Endothelial cell (in vitro differentiated cells): ENCODE data around the gene XCL2. TPM values are rescaled to one million over a fixed set of nuclear protein-coding genes. Genes with fewer than 3 reads are reported as not detected.

Source experiments
- DNase-seq: peaks from one replicate; pipeline ENCODE4 v3.0.0; 2021; ENCODE audit warnings: low spot score
- H3K27ac Mint-ChIP-seq: one replicate; pipeline ENCODE4 v1.8.0; 2021; ENCODE audit warnings: mixed read lengths, inconsistent platforms; ENCODE audit not compliant: unreplicated experiment
- H3K27me3 Mint-ChIP-seq: one replicate; pipeline ENCODE4 v1.8.0; 2021; ENCODE audit warnings: mild to moderate bottlenecking, moderate library complexity, mixed read lengths, inconsistent platforms; ENCODE audit not compliant: unreplicated experiment
- H3K36me3 Mint-ChIP-seq: one replicate; pipeline ENCODE4 v1.8.0; 2021; ENCODE audit warnings: mild to moderate bottlenecking, low read depth, mixed read lengths, inconsistent platforms; ENCODE audit not compliant: unreplicated experiment
- H3K4me1 Mint-ChIP-seq: one replicate; pipeline ENCODE4 v1.8.0; 2021; ENCODE audit warnings: mild to moderate bottlenecking, mixed read lengths, inconsistent platforms; ENCODE audit not compliant: unreplicated experiment
- H3K4me3 Mint-ChIP-seq: one replicate; pipeline ENCODE4 v1.8.0; 2021; ENCODE audit warnings: mild to moderate bottlenecking, mixed read lengths, inconsistent platforms; ENCODE audit not compliant: unreplicated experiment
- H3K9me3 Mint-ChIP-seq: one replicate; pipeline ENCODE4 v1.8.0; 2021; ENCODE audit warnings: mixed read lengths, inconsistent platforms; ENCODE audit not compliant: unreplicated experiment
- total RNA-seq: library from RNA; stranded (reverse); fragmentation: NEBNext Ultra II Directional; extraction: Animal tissue kit (Norgen Biotek cat#: 25700); gene quantifications from one replicate; pipeline ENCODE4 v1.2.1, GENCODE V29; 2021; ENCODE audit not compliant: unreplicated experiment
- TF ChIP-seq, protein P1 (sequence below): fragments of 200-600 bp; sonication (generic); IDR thresholded peaks from one replicate; pipeline ENCODE4 v1.5.0; 2021; ENCODE audit warnings: antibody characterized with exemption; ENCODE audit not compliant: unreplicated experiment

Gene XCL2
- total RNA-seq, 1 donor from 2014 or later = not detected

DNA sequence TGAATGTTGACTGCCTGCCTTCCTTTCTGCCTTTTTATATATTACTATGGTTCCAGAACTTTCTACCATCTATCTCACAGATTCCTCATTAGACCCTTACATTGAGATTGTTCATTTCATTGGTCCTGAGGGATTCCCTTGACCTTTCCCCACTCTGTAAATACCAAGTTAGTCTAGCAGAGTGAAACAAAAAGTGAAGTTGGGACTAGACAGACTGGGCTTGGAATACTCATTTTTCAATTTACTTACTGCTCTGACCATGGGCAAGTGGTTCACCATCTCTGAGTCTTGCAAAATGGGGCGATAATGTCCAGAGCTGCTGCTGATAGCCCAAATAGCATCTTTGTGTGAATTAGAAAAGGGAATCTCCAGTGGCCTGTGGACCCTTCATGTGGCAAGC, 38.8 kb downstream of the XCL2 start:
- no peaks in the 10 kb centered on the region for H3K36me3 Mint-ChIP-seq
- no peaks in the 10 kb centered on the region for H3K4me1 Mint-ChIP-seq
- no peak overlapping the region for H3K27ac Mint-ChIP-seq
- H3K9me3 Mint-ChIP-seq = no peaks in the 10 kb centered on the region
- H3K27me3 Mint-ChIP-seq = no peaks in the 10 kb centered on the region
- H3K4me3 Mint-ChIP-seq = no peak overlapping the region
- no peak for DNase-seq
- TF ChIP-seq, protein P1, sequence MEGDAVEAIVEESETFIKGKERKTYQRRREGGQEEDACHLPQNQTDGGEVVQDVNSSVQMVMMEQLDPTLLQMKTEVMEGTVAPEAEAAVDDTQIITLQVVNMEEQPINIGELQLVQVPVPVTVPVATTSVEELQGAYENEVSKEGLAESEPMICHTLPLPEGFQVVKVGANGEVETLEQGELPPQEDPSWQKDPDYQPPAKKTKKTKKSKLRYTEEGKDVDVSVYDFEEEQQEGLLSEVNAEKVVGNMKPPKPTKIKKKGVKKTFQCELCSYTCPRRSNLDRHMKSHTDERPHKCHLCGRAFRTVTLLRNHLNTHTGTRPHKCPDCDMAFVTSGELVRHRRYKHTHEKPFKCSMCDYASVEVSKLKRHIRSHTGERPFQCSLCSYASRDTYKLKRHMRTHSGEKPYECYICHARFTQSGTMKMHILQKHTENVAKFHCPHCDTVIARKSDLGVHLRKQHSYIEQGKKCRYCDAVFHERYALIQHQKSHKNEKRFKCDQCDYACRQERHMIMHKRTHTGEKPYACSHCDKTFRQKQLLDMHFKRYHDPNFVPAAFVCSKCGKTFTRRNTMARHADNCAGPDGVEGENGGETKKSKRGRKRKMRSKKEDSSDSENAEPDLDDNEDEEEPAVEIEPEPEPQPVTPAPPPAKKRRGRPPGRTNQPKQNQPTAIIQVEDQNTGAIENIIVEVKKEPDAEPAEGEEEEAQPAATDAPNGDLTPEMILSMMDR = no peak

DNA sequence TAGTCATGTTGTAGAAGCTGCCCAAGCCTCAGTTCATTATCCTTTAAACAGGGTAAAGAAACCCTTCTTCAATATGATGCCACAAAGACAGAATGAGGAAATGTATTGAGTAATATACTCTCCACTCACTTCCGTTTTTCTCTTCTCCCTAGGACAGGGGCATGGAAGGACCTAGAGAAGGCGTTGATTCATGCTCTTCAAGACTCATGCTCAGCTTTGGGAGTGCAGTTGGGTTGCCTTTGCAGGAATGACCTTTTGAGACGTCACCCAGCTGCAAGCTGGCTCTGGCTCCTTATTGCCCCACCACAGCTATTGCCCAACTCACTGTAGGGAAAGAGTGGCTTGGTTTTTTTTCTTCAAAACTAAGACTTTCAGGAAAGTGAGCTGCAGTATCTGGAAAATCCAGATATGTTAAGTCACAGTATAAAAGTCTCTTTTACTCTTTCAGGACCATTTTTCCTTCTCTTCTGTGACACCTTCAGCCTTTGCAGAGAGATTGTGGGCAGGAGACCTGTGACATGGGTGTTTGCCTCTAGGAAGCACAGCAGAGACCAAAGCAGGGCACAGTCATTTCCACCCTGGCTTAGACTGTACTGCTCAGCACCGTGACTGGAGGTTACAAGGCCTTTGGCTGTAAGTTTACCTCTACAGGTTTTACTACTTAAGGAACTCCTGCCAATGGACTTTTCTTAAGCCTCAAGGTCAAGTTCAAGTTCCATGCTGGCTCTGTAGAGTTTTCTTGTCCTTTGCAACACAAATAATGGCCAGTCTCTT, 39.5 kb downstream of the XCL2 start:
- TF ChIP-seq, protein P1 = no peak
- DNase-seq = no peak
- Mint-ChIP-seq H3K4me3 (no peak overlapping the region), H3K9me3 (no peaks in the 10 kb centered on the region), H3K27ac (no peak overlapping the region), H3K27me3 (no peaks in the 10 kb centered on the region), H3K36me3 (no peaks in the 10 kb centered on the region), H3K4me1 (no peaks in the 10 kb centered on the region)

DNA sequence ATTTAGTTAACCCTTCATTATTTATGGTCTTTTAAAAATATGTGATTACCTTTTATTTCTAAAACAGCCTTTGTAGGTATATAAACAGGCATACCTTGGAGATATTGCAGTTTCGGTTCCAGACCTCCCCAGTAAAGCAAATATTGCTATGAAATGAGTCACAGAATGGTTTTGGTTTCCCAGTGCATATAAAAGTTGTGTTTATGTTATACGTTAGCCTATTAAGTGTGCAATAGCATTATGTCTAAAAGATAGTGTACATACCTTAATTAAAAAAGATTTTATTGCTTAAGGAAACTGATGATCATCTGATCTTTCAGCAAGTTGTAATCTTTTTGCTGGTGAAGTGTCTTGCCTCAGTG, 44.1 kb downstream of the XCL2 start:
- DNase-seq = no peak
- H3K9me3 Mint-ChIP-seq = no peaks in the 10 kb centered on the region
- no peaks in the 10 kb centered on the region for H3K36me3 Mint-ChIP-seq
- no peaks in the 10 kb centered on the region for H3K4me1 Mint-ChIP-seq
- H3K27ac Mint-ChIP-seq = no peak overlapping the region
- H3K27me3 Mint-ChIP-seq = peaks cover 1% of the 10 kb centered on the region
- TF ChIP-seq, protein P1 = no peak
- no peak overlapping the region for H3K4me3 Mint-ChIP-seq

DNA sequence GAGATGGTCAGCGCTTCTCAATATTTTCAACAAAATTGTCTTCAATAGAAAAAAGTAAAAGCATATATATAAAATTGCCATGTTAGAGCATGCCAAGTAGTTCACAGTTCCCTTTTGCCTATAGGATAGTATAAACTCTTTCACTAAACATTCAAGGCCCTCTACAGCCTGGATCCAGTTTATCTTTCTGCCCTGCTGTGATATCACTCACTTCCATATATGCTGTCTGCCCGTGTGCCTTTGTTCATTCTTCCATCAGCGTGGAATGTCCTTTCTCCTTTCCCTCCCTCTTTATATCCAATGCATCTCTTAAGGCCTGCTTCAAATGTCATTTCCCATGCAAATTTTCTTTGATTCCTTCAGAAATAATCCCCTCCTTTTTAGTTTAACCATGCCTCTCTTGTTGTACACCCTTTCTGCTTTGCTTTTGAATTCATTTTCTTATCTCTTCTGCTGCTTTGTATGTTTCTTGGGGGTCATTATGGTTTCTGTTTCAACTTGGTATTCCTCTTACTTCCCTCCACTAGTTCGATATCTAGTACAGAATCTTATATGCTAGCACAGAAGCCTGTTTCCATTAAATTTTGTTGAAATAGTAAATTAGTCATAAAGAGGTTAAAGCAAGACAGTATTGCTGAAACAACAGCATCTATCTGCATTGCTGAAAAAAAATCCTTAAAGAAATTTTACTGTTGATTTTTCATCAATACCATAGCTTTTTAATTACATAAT, 44.7 kb downstream of the XCL2 start:
- DNase-seq = no peak
- Mint-ChIP-seq H3K4me3 (no peak overlapping the region), H3K4me1 (no peaks in the 10 kb centered on the region), H3K27me3 (peaks cover 1% of the 10 kb centered on the region), H3K36me3 (no peaks in the 10 kb centered on the region), H3K9me3 (no peaks in the 10 kb centered on the region), H3K27ac (no peak overlapping the region)
- TF ChIP-seq, protein P1 = no peak

DNA sequence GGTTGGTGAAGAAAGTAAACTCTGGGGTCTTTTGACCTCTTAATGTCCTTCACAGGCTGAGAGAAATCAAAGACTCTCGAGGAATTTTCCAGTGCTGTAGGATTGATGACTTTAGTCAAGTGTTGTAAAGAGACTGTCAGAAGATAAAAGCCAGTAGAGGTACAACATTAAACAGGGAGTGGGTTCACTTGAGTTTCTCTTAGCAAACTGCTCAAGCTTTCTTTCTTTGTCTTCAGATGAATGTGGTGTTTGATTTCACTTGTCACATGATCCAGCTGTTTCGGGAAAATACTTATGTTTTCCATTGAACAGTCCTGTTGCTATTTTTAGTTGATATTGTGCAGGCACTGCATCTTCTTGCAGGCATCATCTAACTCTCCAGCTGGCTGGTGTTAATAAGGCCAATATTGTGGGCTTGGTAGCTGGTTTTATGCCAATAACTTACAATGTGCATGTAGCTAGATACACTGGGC, 45.6 kb downstream of the XCL2 start:
- Mint-ChIP-seq H3K27ac (no peak overlapping the region), H3K4me1 (no peaks in the 10 kb centered on the region), H3K9me3 (no peaks in the 10 kb centered on the region), H3K27me3 (peaks cover 1% of the 10 kb centered on the region), H3K36me3 (no peaks in the 10 kb centered on the region), H3K4me3 (no peak overlapping the region)
- no peak for DNase-seq
- TF ChIP-seq, protein P1 = no peak
